SU-DHL-6 (cell line): ENCODE results near the gene LDLRAD3.

ENCODE experiments used
- CTCF ChIP-seq: fragments of 200-600 bp; sonication (generic); IDR thresholded peaks from one replicate; pipeline ENCODE4 v1.5.1; 2017; ENCODE audit warnings: antibody characterized with exemption, mild to moderate bottlenecking, low read length, moderate library complexity; ENCODE audit not compliant: insufficient read depth, poor library complexity, severe bottlenecking
- EZH2phosphoT487 ChIP-seq: fragments of 200-600 bp; sonication (generic), shearing (Covaris generic); conservative IDR thresholded peaks from 2 replicates; pipeline ENCODE4 v1.6.1; 2018; ENCODE audit warnings: mild to moderate bottlenecking, antibody characterized with exemption, low read length, moderate library complexity, mixed read lengths

- no peak for TF ChIP-seq CTCF
- TF ChIP-seq EZH2phosphoT487, result no peak
Observed at GRCh38 chr11:36213393-36213840, 269.6 kb downstream of the LDLRAD3 start.
